Smooth muscle cell (in vitro differentiated cells): ENCODE data around the gene MGMT. TPM values are rescaled to one million over a fixed set of nuclear protein-coding genes. Genes with fewer than 3 reads are reported as not detected.

Source experiments
- DNase-seq: peaks from one replicate; lab custom pipeline; 2025; ENCODE audit not compliant: unreplicated experiment; lab: John Stamatoyannopoulos, UW
- H2AFZ ChIP-seq: fragments of 200-600 bp; sonication (generic); 2 replicates; pipeline ENCODE4 v1.6.0; 2016; ENCODE audit warnings: antibody characterized with exemption, low read depth, mild to moderate bottlenecking
- H3F3A ChIP-seq: fragments of 200-600 bp; sonication (generic); 2 replicates; pipeline ENCODE4 v1.6.0; 2017; ENCODE audit warnings: antibody characterized with exemption, low read depth
- H3K27ac ChIP-seq: fragments of 200-600 bp; sonication (generic); 2 replicates; pipeline ENCODE4 v1.5.1; 2016; ENCODE audit warnings: low read depth, mild to moderate bottlenecking
- H3K27me3 ChIP-seq: fragments of 200-600 bp; sonication (generic); 2 replicates; pipeline ENCODE4 v1.6.1; 2016; ENCODE audit warnings: low read depth, mild to moderate bottlenecking
- H3K36me3 ChIP-seq: fragments of 200-600 bp; sonication (generic); 2 replicates; pipeline ENCODE4 v1.5.1; 2016; ENCODE audit warnings: low read depth
- H3K4me1 ChIP-seq: fragments of 200-600 bp; sonication (generic); 2 replicates; pipeline ENCODE4 v1.5.1; 2016; ENCODE audit warnings: low read depth
- H3K4me2 ChIP-seq: fragments of 200-600 bp; sonication (generic); 2 replicates; pipeline ENCODE4 v1.6.0; 2016; ENCODE audit warnings: mild to moderate bottlenecking
- H3K4me3 ChIP-seq: fragments of 200-600 bp; sonication (generic); 2 replicates; pipeline ENCODE4 v1.5.1; 2016; ENCODE audit warnings: mild to moderate bottlenecking
- H3K79me2 ChIP-seq: fragments of 200-600 bp; sonication (generic); 2 replicates; pipeline ENCODE4 v1.6.0; 2016; ENCODE audit warnings: low read depth, mild to moderate bottlenecking
- H3K9ac ChIP-seq: fragments of 200-600 bp; sonication (generic); 2 replicates; pipeline ENCODE4 v1.6.0; 2016; ENCODE audit warnings: low read depth
- H3K9me3 ChIP-seq: fragments of 200-600 bp; sonication (generic); replicated peaks from 2 replicates; pipeline ENCODE4 v1.5.1; 2016; ENCODE audit warnings: low read depth
- H4K20me1 ChIP-seq: fragments of 200-600 bp; sonication (generic); 2 replicates; pipeline ENCODE4 v1.6.0; 2016; ENCODE audit warnings: low read depth
- CTCF ChIP-seq: fragments of 200-600 bp; sonication (generic); IDR thresholded peaks from 2 replicates; pipeline ENCODE4 v1.5.1; 2017; ENCODE audit warnings: borderline replicate concordance, mild to moderate bottlenecking, antibody characterized with exemption; ENCODE audit not compliant: insufficient read depth, poor library complexity, severe bottlenecking
- WGBS: methylation state at CpG from one replicate; pipeline ENCODE4 v1.1.7; 2016; ENCODE audit warnings: low lambda C conversion rate; 5-methylcytosine and 5-hydroxymethylcytosine counted together
- polyA plus RNA-seq: library from polyadenylated mRNA; unstranded; fragments of >200 nt; fragmentation: Nextera tagmentation; extraction: Ambion mirVana; gene quantifications from 2 replicates; pipeline ENCODE4 v1.2.1, GENCODE V29; 2016
- total RNA-seq: library from RNA; depleted of rRNA; stranded (reverse); fragments of >200 nt; gene quantifications from 2 replicates; pipeline ENCODE4 v1.2.3, GENCODE V29; 2014

Gene MGMT
- total and polyA plus RNA-seq, 2 experiments from 2014 or later = 21.0 to 33.0 TPM

- Histone ChIP-seq H3K27me3 (no peaks in the 10 kb centered on the region), H3K36me3 (no peaks in the 10 kb centered on the region), H3K4me2 (peak overlapping the region; percentile 27), H3K4me1 (peaks cover 5% of the 10 kb centered on the region), H3F3A (no peaks in the 10 kb centered on the region), H3K79me2 (no peaks in the 10 kb centered on the region), H3K27ac (no peak overlapping the region), H3K4me3 (no peak overlapping the region), H3K9ac (no peak overlapping the region), H4K20me1 (no peaks in the 10 kb centered on the region), H3K9me3 (no peaks in the 10 kb centered on the region), H2AFZ (no peak overlapping the region)
- DNase-seq = no peak
- 56% methylated on average over 6 of the region's 6 CpGs for WGBS
- no peak for TF ChIP-seq CTCF
Measured at GRCh38 chr10:129631006-129631405, 164.0 kb downstream of the MGMT start.

GRCh38 chr10:129631870-129632623, 165.0 kb downstream of the MGMT start:
- H3F3A ChIP-seq = no peaks in the 10 kb centered on the region
- H3K4me1 ChIP-seq = peaks cover 16% of the 10 kb centered on the region
- no peak for DNase-seq

GRCh38 chr10:129637010-129637409, 170.0 kb downstream of the MGMT start:
- no peaks in the 10 kb centered on the region for H3K9me3 ChIP-seq
- 83% methylated on average over 3 of the region's 3 CpGs for WGBS
- TF ChIP-seq CTCF = no peak

More at GRCh38 chr10:129631870-129632623, 165.0 kb downstream of the MGMT start:
- H3K9me3 ChIP-seq = no peaks in the 10 kb centered on the region
- no peaks in the 10 kb centered on the region for H4K20me1 ChIP-seq
- no peak overlapping the region for H3K9ac ChIP-seq
- H3K4me3 ChIP-seq = no peak overlapping the region
- H3K79me2 ChIP-seq = no peaks in the 10 kb centered on the region
- no peaks in the 10 kb centered on the region for H3K36me3 ChIP-seq
- H3K27ac ChIP-seq = no peak overlapping the region
- H2AFZ ChIP-seq = no peak overlapping the region
- WGBS = 92% methylated on average over 17 of the region's 17 CpGs
- TF ChIP-seq CTCF = no peak
- H3K4me2 ChIP-seq = no peak overlapping the region
- no peaks in the 10 kb centered on the region for H3K27me3 ChIP-seq

GRCh38 chr10:129637846-129638245, 170.8 kb downstream of the MGMT start:
- H4K20me1 ChIP-seq = no peaks in the 10 kb centered on the region
- DNase-seq = no peak
- no peaks in the 10 kb centered on the region for H3K9me3 ChIP-seq
- no peak overlapping the region for H3K4me2 ChIP-seq
- no peaks in the 10 kb centered on the region for H3K79me2 ChIP-seq
- no peak for TF ChIP-seq CTCF
- H3K4me3 ChIP-seq = no peak overlapping the region
- H3K27me3 ChIP-seq = no peaks in the 10 kb centered on the region
- 95% methylated on average over 5 of the region's 5 CpGs for WGBS
- no peak overlapping the region for H3K9ac ChIP-seq
- H3K27ac ChIP-seq = no peak overlapping the region
- no peaks in the 10 kb centered on the region for H3F3A ChIP-seq
- H3K36me3 ChIP-seq = no peaks in the 10 kb centered on the region
- H3K4me1 ChIP-seq = peaks cover 16% of the 10 kb centered on the region
- no peak overlapping the region for H2AFZ ChIP-seq

More at GRCh38 chr10:129637010-129637409, 170.0 kb downstream of the MGMT start:
- Histone ChIP-seq H3K4me3 (no peak overlapping the region), H3K27ac (no peak overlapping the region), H3K4me2 (no peak overlapping the region), H3K27me3 (no peaks in the 10 kb centered on the region), H3K36me3 (no peaks in the 10 kb centered on the region), H3K4me1 (peaks cover 16% of the 10 kb centered on the region), H3K79me2 (no peaks in the 10 kb centered on the region), H2AFZ (no peak overlapping the region), H4K20me1 (no peaks in the 10 kb centered on the region), H3F3A (no peaks in the 10 kb centered on the region), H3K9ac (no peak overlapping the region)
- DNase-seq = no peak
